ENCODE measurements around the gene GH2.
"Not testable (repeated sequence)": the region's sequence is repeated elsewhere in the genome, so short reads cannot be mapped to it uniquely, and the experiment has no call there.

GH2 gene

DNA sequence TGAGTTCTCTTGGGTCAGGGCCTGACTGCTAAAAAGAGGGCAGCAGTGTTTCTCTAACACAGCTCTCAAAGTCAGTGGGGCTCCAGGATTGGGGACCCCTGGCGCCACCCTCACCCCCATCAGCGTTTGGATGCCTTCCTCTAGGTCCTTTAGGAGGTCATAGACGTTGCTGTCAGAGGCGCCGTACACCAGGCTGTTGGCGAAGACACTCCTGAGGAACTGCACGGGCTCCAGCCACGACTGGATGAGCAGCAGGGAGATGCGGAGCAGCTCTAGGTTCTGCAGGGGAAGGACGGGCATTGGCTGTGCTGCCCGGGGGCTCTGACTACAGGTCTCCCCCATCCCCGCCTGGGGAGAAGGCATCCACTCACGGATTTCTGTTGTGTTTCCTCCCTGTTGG is 35.9 kb upstream of the GH2 start (continued):
- TF ChIP-seq, protein P1, sequence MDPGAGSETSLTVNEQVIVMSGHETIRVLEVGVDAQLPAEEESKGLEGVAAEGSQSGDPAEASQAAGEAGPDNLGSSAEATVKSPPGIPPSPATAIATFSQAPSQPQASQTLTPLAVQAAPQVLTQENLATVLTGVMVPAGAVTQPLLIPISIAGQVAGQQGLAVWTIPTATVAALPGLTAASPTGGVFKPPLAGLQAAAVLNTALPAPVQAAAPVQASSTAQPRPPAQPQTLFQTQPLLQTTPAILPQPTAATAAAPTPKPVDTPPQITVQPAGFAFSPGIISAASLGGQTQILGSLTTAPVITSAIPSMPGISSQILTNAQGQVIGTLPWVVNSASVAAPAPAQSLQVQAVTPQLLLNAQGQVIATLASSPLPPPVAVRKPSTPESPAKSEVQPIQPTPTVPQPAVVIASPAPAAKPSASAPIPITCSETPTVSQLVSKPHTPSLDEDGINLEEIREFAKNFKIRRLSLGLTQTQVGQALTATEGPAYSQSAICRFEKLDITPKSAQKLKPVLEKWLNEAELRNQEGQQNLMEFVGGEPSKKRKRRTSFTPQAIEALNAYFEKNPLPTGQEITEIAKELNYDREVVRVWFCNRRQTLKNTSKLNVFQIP (CRISPR knock-in tag; IDR thresholded peaks at IDR 0.05; ENCODE audit: borderline replicate concordance, low read depth): no peak

DNA sequence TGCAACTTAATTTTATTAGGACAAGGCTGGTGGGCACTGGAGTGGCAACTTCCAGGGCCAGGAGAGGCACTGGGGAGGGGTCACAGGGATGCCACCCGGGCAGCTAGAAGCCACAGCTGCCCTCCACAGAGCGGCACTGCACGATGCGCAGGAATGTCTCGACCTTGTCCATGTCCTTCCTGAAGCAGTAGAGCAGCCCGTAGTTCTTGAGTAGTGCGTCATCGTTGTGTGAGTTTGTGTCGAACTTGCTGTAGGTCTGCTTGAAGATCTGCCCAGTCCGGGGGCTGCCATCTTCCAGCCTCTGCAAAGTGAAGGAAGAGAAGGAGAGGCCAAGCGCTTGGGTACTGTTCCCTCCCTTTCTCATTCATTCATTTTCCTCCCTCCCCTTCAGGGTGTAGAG is 35.5 kb upstream of the GH2 start:
- ATAC-seq: not testable (repeated sequence)

DNA sequence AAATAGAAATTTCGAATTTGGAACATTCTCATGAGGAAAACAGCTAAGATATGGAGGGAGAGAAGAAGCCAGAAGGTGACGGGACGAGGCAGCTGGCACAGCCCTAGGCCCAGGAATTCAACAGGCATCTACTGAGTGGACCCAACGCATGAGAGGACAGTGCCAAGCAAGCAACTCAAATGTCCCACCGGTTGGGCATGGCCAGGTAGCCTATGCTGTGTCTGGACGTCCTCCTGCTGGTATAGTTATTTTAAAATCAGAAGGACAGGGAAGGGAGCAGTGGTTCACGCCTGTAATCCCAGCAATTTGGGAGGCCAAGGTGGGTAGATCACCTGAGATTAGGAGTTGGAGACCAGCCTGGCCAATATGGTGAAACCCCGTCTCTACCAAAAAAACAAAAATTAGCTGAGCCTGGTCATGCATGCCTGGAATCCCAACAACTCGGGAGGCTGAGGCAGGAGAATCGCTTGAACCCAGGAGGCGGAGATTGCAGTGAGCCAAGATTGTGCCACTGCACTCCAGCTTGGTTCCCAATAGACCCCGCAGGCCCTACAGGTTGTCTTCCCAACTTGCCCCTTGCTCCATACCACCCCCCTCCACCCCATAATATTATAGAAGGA is 34.9 kb upstream of the GH2 start:
- no peak for TF ChIP-seq RARB (CRISPR knock-in tag; IDR thresholded peaks at IDR 0.05)
- TF ChIP-seq TCF4 (CRISPR knock-in tag; IDR thresholded peaks at IDR 0.05; ENCODE audit: borderline replicate concordance): no peak
- TF ChIP-seq, protein P2, sequence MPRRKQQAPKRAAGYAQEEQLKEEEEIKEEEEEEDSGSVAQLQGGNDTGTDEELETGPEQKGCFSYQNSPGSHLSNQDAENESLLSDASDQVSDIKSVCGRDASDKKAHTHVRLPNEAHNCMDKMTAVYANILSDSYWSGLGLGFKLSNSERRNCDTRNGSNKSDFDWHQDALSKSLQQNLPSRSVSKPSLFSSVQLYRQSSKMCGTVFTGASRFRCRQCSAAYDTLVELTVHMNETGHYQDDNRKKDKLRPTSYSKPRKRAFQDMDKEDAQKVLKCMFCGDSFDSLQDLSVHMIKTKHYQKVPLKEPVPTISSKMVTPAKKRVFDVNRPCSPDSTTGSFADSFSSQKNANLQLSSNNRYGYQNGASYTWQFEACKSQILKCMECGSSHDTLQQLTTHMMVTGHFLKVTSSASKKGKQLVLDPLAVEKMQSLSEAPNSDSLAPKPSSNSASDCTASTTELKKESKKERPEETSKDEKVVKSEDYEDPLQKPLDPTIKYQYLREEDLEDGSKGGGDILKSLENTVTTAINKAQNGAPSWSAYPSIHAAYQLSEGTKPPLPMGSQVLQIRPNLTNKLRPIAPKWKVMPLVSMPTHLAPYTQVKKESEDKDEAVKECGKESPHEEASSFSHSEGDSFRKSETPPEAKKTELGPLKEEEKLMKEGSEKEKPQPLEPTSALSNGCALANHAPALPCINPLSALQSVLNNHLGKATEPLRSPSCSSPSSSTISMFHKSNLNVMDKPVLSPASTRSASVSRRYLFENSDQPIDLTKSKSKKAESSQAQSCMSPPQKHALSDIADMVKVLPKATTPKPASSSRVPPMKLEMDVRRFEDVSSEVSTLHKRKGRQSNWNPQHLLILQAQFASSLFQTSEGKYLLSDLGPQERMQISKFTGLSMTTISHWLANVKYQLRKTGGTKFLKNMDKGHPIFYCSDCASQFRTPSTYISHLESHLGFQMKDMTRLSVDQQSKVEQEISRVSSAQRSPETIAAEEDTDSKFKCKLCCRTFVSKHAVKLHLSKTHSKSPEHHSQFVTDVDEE (CRISPR knock-in tag; IDR thresholded peaks at IDR 0.05): no peak
- TF ChIP-seq, protein P1 (CRISPR knock-in tag; IDR thresholded peaks at IDR 0.05; ENCODE audit: borderline replicate concordance, low read depth): no peak
- no peak for TF ChIP-seq OSR1 (CRISPR knock-in tag; IDR thresholded peaks at IDR 0.05)
- TF ChIP-seq ARNTL (CRISPR knock-in tag; IDR thresholded peaks at IDR 0.05; ENCODE audit: borderline replicate concordance, low read depth): no peak
- TF ChIP-seq BACH2 (CRISPR knock-in tag; IDR thresholded peaks at IDR 0.05; ENCODE audit: borderline replicate concordance): no peak
- TF ChIP-seq SNAI2 (CRISPR knock-in tag; IDR thresholded peaks at IDR 0.05): no peak
- TF ChIP-seq, protein P3, sequence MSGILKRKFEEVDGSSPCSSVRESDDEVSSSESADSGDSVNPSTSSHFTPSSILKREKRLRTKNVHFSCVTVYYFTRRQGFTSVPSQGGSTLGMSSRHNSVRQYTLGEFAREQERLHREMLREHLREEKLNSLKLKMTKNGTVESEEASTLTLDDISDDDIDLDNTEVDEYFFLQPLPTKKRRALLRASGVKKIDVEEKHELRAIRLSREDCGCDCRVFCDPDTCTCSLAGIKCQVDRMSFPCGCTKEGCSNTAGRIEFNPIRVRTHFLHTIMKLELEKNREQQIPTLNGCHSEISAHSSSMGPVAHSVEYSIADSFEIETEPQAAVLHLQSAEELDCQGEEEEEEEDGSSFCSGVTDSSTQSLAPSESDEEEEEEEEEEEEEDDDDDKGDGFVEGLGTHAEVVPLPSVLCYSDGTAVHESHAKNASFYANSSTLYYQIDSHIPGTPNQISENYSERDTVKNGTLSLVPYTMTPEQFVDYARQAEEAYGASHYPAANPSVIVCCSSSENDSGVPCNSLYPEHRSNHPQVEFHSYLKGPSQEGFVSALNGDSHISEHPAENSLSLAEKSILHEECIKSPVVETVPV (CRISPR knock-in tag; IDR thresholded peaks at IDR 0.05): no peak
- TF ChIP-seq GLIS3 (CRISPR knock-in tag; IDR thresholded peaks at IDR 0.05): no peak
- no peak for TF ChIP-seq PPARA (CRISPR knock-in tag; IDR thresholded peaks at IDR 0.05; ENCODE audit: borderline replicate concordance)
- no peak for TF ChIP-seq ZFP30 (CRISPR knock-in tag; IDR thresholded peaks at IDR 0.05)
- no peak for TF ChIP-seq CSDC2 (CRISPR knock-in tag; IDR thresholded peaks at IDR 0.05)
- no peak for ATAC-seq

DNA sequence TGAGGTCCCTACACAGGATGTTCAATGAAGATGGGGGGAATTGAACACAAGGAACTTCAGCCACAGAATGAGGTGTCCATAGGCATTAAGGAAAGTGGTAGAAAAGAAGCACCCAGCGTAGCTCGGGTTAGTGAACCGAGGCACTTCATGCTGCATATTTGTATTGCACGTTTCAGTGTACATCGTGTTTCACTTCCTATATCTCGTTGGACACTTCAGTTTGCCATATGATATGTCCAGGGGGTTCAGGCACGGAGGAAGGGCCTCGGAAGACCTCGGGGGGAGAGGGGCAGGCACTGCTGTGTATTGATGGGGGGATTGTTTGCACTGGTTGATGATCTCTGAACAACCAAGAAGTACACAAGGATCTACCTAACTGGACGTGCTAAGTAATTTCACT is 34.0 kb upstream of the GH2 start:
- not testable (repeated sequence) for ATAC-seq

DNA sequence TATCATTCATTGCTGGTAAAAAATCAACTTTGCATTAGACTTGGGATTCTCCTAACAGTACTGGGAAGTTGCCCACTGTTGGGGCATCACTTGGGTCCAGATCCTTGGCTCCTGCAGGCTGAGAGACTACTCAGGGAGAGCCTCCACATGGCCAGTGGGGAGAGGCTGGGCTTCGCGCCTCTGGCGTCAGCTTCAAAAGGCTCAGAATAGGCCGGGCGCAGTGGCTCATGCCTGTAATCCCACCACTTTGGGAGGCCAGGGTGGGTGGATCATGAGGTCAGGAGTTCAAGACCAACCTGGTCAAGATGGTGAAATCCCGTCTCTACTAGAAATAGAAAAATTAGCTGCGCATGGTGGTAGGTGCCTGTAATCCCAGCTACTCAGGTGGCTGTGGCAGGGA is 32.7 kb upstream of the GH2 start:
- TF ChIP-seq ISL1 (CRISPR knock-in tag; IDR thresholded peaks at IDR 0.05) (no peak), ZNF70 (CRISPR knock-in tag; IDR thresholded peaks at IDR 0.05) (no peak), GLIS3 (CRISPR knock-in tag; IDR thresholded peaks at IDR 0.05) (no peak), ZFP3 (CRISPR knock-in tag; IDR thresholded peaks at IDR 0.05) (no peak), TCF4 (CRISPR knock-in tag; IDR thresholded peaks at IDR 0.05; ENCODE audit: borderline replicate concordance) (no peak), OSR1 (CRISPR knock-in tag; IDR thresholded peaks at IDR 0.05) (no peak), ESRRG (CRISPR knock-in tag; IDR thresholded peaks at IDR 0.05) (no peak), ZC3H10 (CRISPR knock-in tag; IDR thresholded peaks at IDR 0.05) (no peak), TOX (CRISPR knock-in tag; IDR thresholded peaks at IDR 0.05; ENCODE audit: borderline replicate concordance) (no peak)
- TF ChIP-seq, protein P3 (CRISPR knock-in tag; IDR thresholded peaks at IDR 0.05): no peak
- no peak for ATAC-seq
